Spleen (tissue), 11 donors: ENCODE measurements around the gene RAB7A. TPM values are rescaled to one million over a fixed set of nuclear protein-coding genes. Genes with fewer than 3 reads are reported as not detected.

ENCODE experiments used
- DNase-seq: peaks from one replicate; pipeline ENCODE4 v3.0.0-alpha.2; 2020
- H3K27ac ChIP-seq, 8 donors: fragments of 200-600 bp; sonication (generic) in 7 of 8; 1 replicate in 4 of 8; 2 replicates in 4 of 8; pipeline versions ENCODE4 v1.5.0 to v1.8.0; 2016 to 2021; ENCODE audit warnings: inconsistent platforms in 4 of 8, mild to moderate bottlenecking in 4 of 8, moderate library complexity in 1 of 8
- H3K27me3 ChIP-seq, 7 donors: fragments of 200-600 bp; sonication (generic) in 6 of 7; replicated peaks in 1 of 7; 1 replicate in 4 of 7; 2 replicates in 3 of 7; pipeline versions ENCODE4 v1.5.0 to v1.8.0; 2016 to 2021; ENCODE audit warnings: inconsistent platforms in 3 of 7, mild to moderate bottlenecking in 1 of 7
- H3K36me3 ChIP-seq, 6 donors: fragments of 200-600 bp; sonication (generic) in 5 of 6; 1 replicate in 4 of 6; 2 replicates in 2 of 6; pipeline versions ENCODE4 v1.5.0 to v1.8.0; 2016 to 2021; ENCODE audit warnings: inconsistent platforms in 2 of 6
- H3K4me1 ChIP-seq, 6 donors: fragments of 200-600 bp; sonication (generic) in 5 of 6; 1 replicate in 3 of 6; 2 replicates in 3 of 6; pipeline versions ENCODE4 v1.5.0 to v1.8.0; 2016 to 2021; ENCODE audit warnings: inconsistent platforms in 3 of 6
- H3K4me3 ChIP-seq, 8 donors: fragments of 200-600 bp; sonication (generic) in 7 of 8; 1 replicate in 4 of 8; 2 replicates in 4 of 8; pipeline versions ENCODE4 v1.5.0 to v1.8.0; 2016 to 2021; ENCODE audit warnings: inconsistent platforms in 4 of 8, mild to moderate bottlenecking in 4 of 8, moderate library complexity in 2 of 8
- H3K9me3 ChIP-seq, 8 donors: fragments of 200-600 bp; sonication (generic) in 7 of 8; 1 replicate in 4 of 8; 2 replicates in 4 of 8; pipeline versions ENCODE4 v1.5.0 to v1.8.0; 2016 to 2021; ENCODE audit warnings: inconsistent platforms in 4 of 8
- CTCF ChIP-seq, 11 experiments: fragments of 200-600 bp in 7 of 11; fragments of 450-650 bp in 4 of 11; sonication (generic) in 4 of 11; IDR thresholded peaks in 8 of 11; conservative IDR thresholded peaks in 3 of 11; 1 replicate in 7 of 11; 2 replicates in 4 of 11; pipeline versions ENCODE4 v1.4.0 to v1.8.0; 2016 to 2021; ENCODE audit warnings: antibody characterized with exemption in 11 of 11, inconsistent platforms in 4 of 11, mild to moderate bottlenecking in 1 of 11
- POLR2A ChIP-seq, 3 donors: fragments of 450-650 bp; IDR thresholded peaks; one replicate each; pipeline ENCODE4 v1.5.1; 2017; ENCODE audit warnings: antibody characterized with exemption in 3 of 3, mild to moderate bottlenecking in 1 of 3
- POLR2AphosphoS5 ChIP-seq, 3 donors: sonication (generic); formaldehyde crosslinking; IDR thresholded peaks; one replicate each; pipeline ENCODE4 v1.5.1; 2017; ENCODE audit warnings: antibody characterized with exemption in 3 of 3
- WGBS, 5 donors: extraction: QIAGEN DNeasy Blood & Tissue Kit in 3 of 5; methylation state at CpG; one replicate each; pipeline versions ENCODE4 v1.1.5 to v1.1.7; 2013 to 2018; 5-methylcytosine and 5-hydroxymethylcytosine counted together
- intact Hi-C: fragments of 100-400 bp; cut with DNase I; formaldehyde crosslinking; loops from one replicate; pipeline ENCODE4 v1.15.0; 2023; ENCODE audit warnings: low total_unique reads
- polyA plus RNA-seq, 3 donors: library from polyadenylated mRNA; stranded (reverse); fragments of 200-250 nt; gene quantifications; one replicate each; pipeline ENCODE4 v1.2.1, GENCODE V29; 2013
- total RNA-seq, 7 donors: library from RNA; depleted of rRNA in 3 of 7; stranded (reverse); fragments of >200 nt in 3 of 7; fragmentation: NEBNext Ultra II Directional in 4 of 7; extraction: Animal tissue kit (Norgen Biotek cat#: 25700) in 4 of 7; gene quantifications; one replicate each; pipeline versions ENCODE4 v1.1.0 to v1.2.1, GENCODE V29; 2016 to 2021
- donor health status: healthy with polysubstance abuse.
- donor health status: DM: no; HTN: no; CAD: no; lungs with moderate emphysema.
- donor health status: DM: no; HTN: no; CAD: no.
- donor health status: Bipolar disorder and iron deficiency.
- donor health status: healthy.
- donor health status: DM: no; HTN: no; CAD: no.
- donor health status: DM: yes; HTN: yes; CAD: no.

The RAB7A gene
- total and polyA plus RNA-seq, 10 donors, result 82.3 to 227 (median 150) TPM

GRCh38 chr3:128760881-128761280, 34.9 kb downstream of the RAB7A start:
- DNase-seq, result no peak
- intact Hi-C loops, result no loop called here
- no peak for TF ChIP-seq CTCF (IDR thresholded peaks at IDR 0.05 in 8 of 11, conservative IDR thresholded peaks at IDR 0.05 in 3 of 11)
- TF ChIP-seq POLR2A (IDR thresholded peaks at IDR 0.05), result no peak
- TF ChIP-seq POLR2AphosphoS5 (IDR thresholded peaks at IDR 0.05), result no peak
- H3K27ac ChIP-seq, result peak overlapping the region in 4 of 8 donors; percentile 76 to 89 (median 88)
- H3K4me3 ChIP-seq, result no peak overlapping the region
- peaks cover 0 to 17% (median 8%) of the 10 kb centered on the region in 6 donors for H3K36me3 ChIP-seq
- 83 to 94% (median 87%) methylated on average over 3 of the region's 3 CpGs for WGBS, 5 donors
- no peaks in the 10 kb centered on the region for H3K27me3 ChIP-seq
- peaks cover 6 to 100% (median 50%) of the 10 kb centered on the region in 6 donors for H3K4me1 ChIP-seq
- H3K9me3 ChIP-seq, result peaks cover 0 to 6% (median 0%) of the 10 kb centered on the region in 8 donors

- TF ChIP-seq POLR2A (IDR thresholded peaks at IDR 0.05) (no peak), POLR2AphosphoS5 (IDR thresholded peaks at IDR 0.05) (no peak), CTCF (IDR thresholded peaks at IDR 0.05 in 8 of 11, conservative IDR thresholded peaks at IDR 0.05 in 3 of 11) (no peak)
- Histone ChIP-seq H3K9me3 (peaks cover 0 to 3% (median 0%) of the 10 kb centered on the region in 8 donors), H3K36me3 (peaks cover 0 to 17% (median 8%) of the 10 kb centered on the region in 6 donors), H3K4me1 (peaks cover 6 to 100% (median 52%) of the 10 kb centered on the region in 6 donors), H3K4me3 (no peak overlapping the region), H3K27ac (peak overlapping the region in 3 of 8 donors; percentile 87 to 89 (median 89)), H3K27me3 (no peaks in the 10 kb centered on the region)
- intact Hi-C loops, result no loop called here
- no peak for DNase-seq
Measured at GRCh38 chr3:128761392-128761791, 35.4 kb downstream of the RAB7A start.

- Histone ChIP-seq H3K9me3 (no peaks in the 10 kb centered on the region), H3K4me3 (no peak overlapping the region), H3K36me3 (peaks cover 0 to 17% (median 8%) of the 10 kb centered on the region in 6 donors), H3K27me3 (no peaks in the 10 kb centered on the region), H3K4me1 (peaks cover 15 to 100% (median 66%) of the 10 kb centered on the region in 6 donors), H3K27ac (no peak overlapping the region)
- DNase-seq, result no peak
- intact Hi-C loops, result no loop called here
- TF ChIP-seq POLR2A (IDR thresholded peaks at IDR 0.05), result no peak
- TF ChIP-seq POLR2AphosphoS5 (IDR thresholded peaks at IDR 0.05), result no peak
- TF ChIP-seq CTCF (IDR thresholded peaks at IDR 0.05 in 8 of 11, conservative IDR thresholded peaks at IDR 0.05 in 3 of 11), result no peak
- WGBS, 5 donors, result 68 to 79% (median 72%) methylated on average over 5 of the region's 5 CpGs
Measured at GRCh38 chr3:128763967-128764366, 38.0 kb downstream of the RAB7A start.

- no peak for DNase-seq
Measured at GRCh38 chr3:128764863-128765262, 38.9 kb downstream of the RAB7A start.

More at GRCh38 chr3:128764863-128765262, 38.9 kb downstream of the RAB7A start:
- no peak overlapping the region for H3K4me3 ChIP-seq
- H3K36me3 ChIP-seq, result peaks cover 0 to 17% (median 8%) of the 10 kb centered on the region in 6 donors
- H3K27ac ChIP-seq, result no peak overlapping the region
- peaks cover 11 to 100% (median 66%) of the 10 kb centered on the region in 6 donors for H3K4me1 ChIP-seq
- intact Hi-C loops, result no loop called here
- 92 to 98% (median 98%) methylated on average over 30 of the region's 30 CpGs for WGBS, 5 donors
- H3K27me3 ChIP-seq, result no peaks in the 10 kb centered on the region
- no peaks in the 10 kb centered on the region for H3K9me3 ChIP-seq
- TF ChIP-seq POLR2AphosphoS5 (IDR thresholded peaks at IDR 0.05), result peak in 1 of 3 donors; percentile 42
- TF ChIP-seq CTCF (IDR thresholded peaks at IDR 0.05 in 8 of 11, conservative IDR thresholded peaks at IDR 0.05 in 3 of 11), result no peak
